HEK293T (cell line): Measurements from ENCODE around the gene LRR1.

ENCODE experiments used
- ARNT ChIP-seq: fragments of 450-650 bp; IDR thresholded peaks from 2 replicates; pipeline ENCODE4 v1.6.1; 2017; ENCODE audit warnings: mild to moderate bottlenecking
- BHLHE40 ChIP-seq: fragments of 450-650 bp; IDR thresholded peaks from 2 replicates; pipeline ENCODE4 v1.6.1; 2016; ENCODE audit warnings: mild to moderate bottlenecking, moderate library complexity, borderline replicate concordance
- CTBP1 ChIP-seq: fragments of 450-650 bp; IDR thresholded peaks from 2 replicates; pipeline ENCODE4 v1.6.1; 2016; ENCODE audit warnings: borderline replicate concordance
- ELF4 ChIP-seq: fragments of 450-650 bp; IDR thresholded peaks from 2 replicates; pipeline ENCODE4 v1.6.1; 2017; ENCODE audit warnings: antibody characterized with exemption
- FOXM1 ChIP-seq: fragments of 450-650 bp; IDR thresholded peaks from 2 replicates; pipeline ENCODE4 v1.6.1; 2017; ENCODE audit warnings: mild to moderate bottlenecking, borderline replicate concordance
- HDGF ChIP-seq: fragments of 450-650 bp; IDR thresholded peaks from 2 replicates; pipeline ENCODE4 v1.6.1; 2017; ENCODE audit warnings: antibody characterized with exemption, borderline replicate concordance
- L3MBTL2 ChIP-seq: fragments of 450-650 bp; conservative IDR thresholded peaks from 2 replicates; pipeline ENCODE4 v1.6.1; 2016; ENCODE audit warnings: mild to moderate bottlenecking
- NFRKB ChIP-seq: fragments of 450-650 bp; IDR thresholded peaks from 2 replicates; pipeline ENCODE4 v1.6.1; 2016; ENCODE audit warnings: mild to moderate bottlenecking, moderate library complexity
- SP1 ChIP-seq: fragments of 450-650 bp; IDR thresholded peaks from 2 replicates; pipeline ENCODE4 v1.6.1; 2017
- SUZ12 ChIP-seq: fragments of 450-650 bp; IDR thresholded peaks from 2 replicates; pipeline ENCODE4 v1.6.1; 2016; ENCODE audit warnings: mild to moderate bottlenecking
- ZNF384 ChIP-seq: fragments of 450-650 bp; IDR thresholded peaks from 2 replicates; pipeline ENCODE4 v1.6.1; 2016
- TF ChIP-seq, protein P1 (sequence below): fragments of 450-650 bp; IDR thresholded peaks from 2 replicates; pipeline ENCODE4 v1.6.1; 2016

- TF ChIP-seq ZNF384, result no peak
- no peak for TF ChIP-seq CTBP1
- TF ChIP-seq HDGF, result no peak
- TF ChIP-seq SUZ12, result no peak
- TF ChIP-seq ELF4, result no peak
- TF ChIP-seq, protein P1, sequence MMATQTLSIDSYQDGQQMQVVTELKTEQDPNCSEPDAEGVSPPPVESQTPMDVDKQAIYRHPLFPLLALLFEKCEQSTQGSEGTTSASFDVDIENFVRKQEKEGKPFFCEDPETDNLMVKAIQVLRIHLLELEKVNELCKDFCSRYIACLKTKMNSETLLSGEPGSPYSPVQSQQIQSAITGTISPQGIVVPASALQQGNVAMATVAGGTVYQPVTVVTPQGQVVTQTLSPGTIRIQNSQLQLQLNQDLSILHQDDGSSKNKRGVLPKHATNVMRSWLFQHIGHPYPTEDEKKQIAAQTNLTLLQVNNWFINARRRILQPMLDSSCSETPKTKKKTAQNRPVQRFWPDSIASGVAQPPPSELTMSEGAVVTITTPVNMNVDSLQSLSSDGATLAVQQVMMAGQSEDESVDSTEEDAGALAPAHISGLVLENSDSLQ, result no peak
- no peak for TF ChIP-seq ARNT
- no peak for TF ChIP-seq BHLHE40
- no peak for TF ChIP-seq NFRKB
- TF ChIP-seq SP1, result no peak
- TF ChIP-seq L3MBTL2, result no peak
- no peak for TF ChIP-seq FOXM1
Measured at GRCh38 chr14:49594347-49595091, 4.2 kb upstream of the LRR1 start.
